ENCODE data around the gene GASK1A. TPM values are rescaled to one million over a fixed set of nuclear protein-coding genes. Genes with fewer than 3 reads are reported as not detected.
A peak's percentile ranks its signal among the peaks of the same experiment; 100 is the strongest.

Gene GASK1A
- total and polyA plus RNA-seq, 2 donors from 2014 or later, result 2.3 to 7.3 TPM

GRCh38 chr3:42994595-42994994, 15.5 kb downstream of the GASK1A start:
- H3K4me3 ChIP-seq (ENCODE audit: low read length in 3 of 3), result no peak overlapping the region
- no peaks in the 10 kb centered on the region for H3K36me3 ChIP-seq (ENCODE audit: control insufficient read depth in 2 of 3, insufficient read depth in 3 of 3, low read length in 3 of 3)
- FAIRE-seq, result no peak
- no peak overlapping the region for H3K9ac ChIP-seq (ENCODE audit: low read length in 3 of 3)
- peaks cover 0 to 4% (median 0%) of the 10 kb centered on the region in 3 donors for H3K4me1 ChIP-seq (ENCODE audit: control insufficient read depth in 2 of 3, insufficient read depth in 2 of 3, low read depth in 1 of 3, low read length in 3 of 3)
- no peaks in the 10 kb centered on the region for H3K27me3 ChIP-seq (ENCODE audit: control insufficient read depth, insufficient read depth, low read length)
- H3K27ac ChIP-seq (ENCODE audit: low read depth in 2 of 2, low read length in 2 of 2), result no peak overlapping the region
- no peaks in the 10 kb centered on the region for H3K9me3 ChIP-seq (ENCODE audit: control insufficient read depth in 2 of 3, insufficient read depth in 1 of 3, low read length in 3 of 3)
- no peak for DNase-seq
- TF ChIP-seq CTCF (IDR thresholded peaks at IDR 0.05; ENCODE audit: borderline replicate concordance, extremely low read depth, insufficient read depth), result no peak
- intact Hi-C loops (cut with DNase I), result no loop called here

GRCh38 chr3:42996021-42996420, 16.9 kb downstream of the GASK1A start:
- H3K4me3 ChIP-seq (ENCODE audit: low read length in 3 of 3), result no peak overlapping the region
- H3K36me3 ChIP-seq (ENCODE audit: control insufficient read depth in 2 of 3, insufficient read depth in 3 of 3, low read length in 3 of 3), result no peaks in the 10 kb centered on the region
- no peak for FAIRE-seq
- H3K27me3 ChIP-seq (ENCODE audit: control insufficient read depth, insufficient read depth, low read length), result no peaks in the 10 kb centered on the region
- peaks cover 0 to 4% (median 0%) of the 10 kb centered on the region in 3 donors for H3K4me1 ChIP-seq (ENCODE audit: control insufficient read depth in 2 of 3, insufficient read depth in 2 of 3, low read depth in 1 of 3, low read length in 3 of 3)
- TF ChIP-seq CTCF (IDR thresholded peaks at IDR 0.05; ENCODE audit: borderline replicate concordance, extremely low read depth, insufficient read depth), result no peak
- intact Hi-C loops (cut with DNase I), result no loop called here
- no peak overlapping the region for H3K9ac ChIP-seq (ENCODE audit: low read length in 3 of 3)
- H3K27ac ChIP-seq (ENCODE audit: low read depth in 2 of 2, low read length in 2 of 2), result no peak overlapping the region
- H3K9me3 ChIP-seq (ENCODE audit: control insufficient read depth in 2 of 3, insufficient read depth in 1 of 3, low read length in 3 of 3), result no peaks in the 10 kb centered on the region
- no peak for DNase-seq

GRCh38 chr3:42996633-42997075, 17.5 kb downstream of the GASK1A start:
- FAIRE-seq (no peak), DNase-seq (peak in 1 of 5 donors; percentile 77)
- no peak for TF ChIP-seq CTCF (IDR thresholded peaks at IDR 0.05; ENCODE audit: borderline replicate concordance, extremely low read depth, insufficient read depth)
- intact Hi-C loops (cut with DNase I), result no loop called here
- no peaks in the 10 kb centered on the region for H3K36me3 ChIP-seq (ENCODE audit: control insufficient read depth in 2 of 3, insufficient read depth in 3 of 3, low read length in 3 of 3)
- H3K9ac ChIP-seq (ENCODE audit: low read length in 3 of 3), result no peak overlapping the region
- H3K4me3 ChIP-seq (ENCODE audit: low read length in 3 of 3), result no peak overlapping the region
- H3K27me3 ChIP-seq (ENCODE audit: control insufficient read depth, insufficient read depth, low read length), result no peaks in the 10 kb centered on the region
- H3K27ac ChIP-seq (ENCODE audit: low read depth in 2 of 2, low read length in 2 of 2), result no peak overlapping the region
- H3K4me1 ChIP-seq (ENCODE audit: control insufficient read depth in 2 of 3, insufficient read depth in 2 of 3, low read depth in 1 of 3, low read length in 3 of 3), result peaks cover 0 to 5% (median 0%) of the 10 kb centered on the region in 3 donors
- no peaks in the 10 kb centered on the region for H3K9me3 ChIP-seq (ENCODE audit: control insufficient read depth in 2 of 3, insufficient read depth in 1 of 3, low read length in 3 of 3)

- intact Hi-C loops (cut with DNase I), result no loop called here
- TF ChIP-seq CTCF (IDR thresholded peaks at IDR 0.05; ENCODE audit: borderline replicate concordance, extremely low read depth, insufficient read depth), result no peak
- no peak overlapping the region for H3K9ac ChIP-seq (ENCODE audit: low read length in 3 of 3)
- FAIRE-seq (no peak), DNase-seq (no peak)
- no peaks in the 10 kb centered on the region for H3K36me3 ChIP-seq (ENCODE audit: control insufficient read depth in 2 of 3, insufficient read depth in 3 of 3, low read length in 3 of 3)
- no peak overlapping the region for H3K27ac ChIP-seq (ENCODE audit: low read depth in 2 of 2, low read length in 2 of 2)
- no peak overlapping the region for H3K4me3 ChIP-seq (ENCODE audit: low read length in 3 of 3)
- H3K9me3 ChIP-seq (ENCODE audit: control insufficient read depth in 2 of 3, insufficient read depth in 1 of 3, low read length in 3 of 3), result no peaks in the 10 kb centered on the region
- no peaks in the 10 kb centered on the region for H3K27me3 ChIP-seq (ENCODE audit: control insufficient read depth, insufficient read depth, low read length)
- peaks cover 0 to 7% (median 0%) of the 10 kb centered on the region in 3 donors for H3K4me1 ChIP-seq (ENCODE audit: control insufficient read depth in 2 of 3, insufficient read depth in 2 of 3, low read depth in 1 of 3, low read length in 3 of 3)
Measured at GRCh38 chr3:42999212-42999611, 20.1 kb downstream of the GASK1A start.

Measured in kidney (tissue), 14 donors.